Calu3 (cell line): ENCODE results near the gene LHPP. TPM values are rescaled to one million over a fixed set of nuclear protein-coding genes. Genes with fewer than 3 reads are reported as not detected.

ENCODE experiments used
- BruUV-seq: library from RNA; stranded (reverse); fragments of 400-500 nt; replicated peaks from 2 replicates; lab custom pipeline; 2021; lab: Mats Ljungman, UMichigan
- CTCF ChIA-PET: fragments of 300-600 bp; sonication (Branson Sonifier 250); formaldehyde crosslinking; loops from one replicate; lab custom pipeline; 2022; ENCODE audit warnings: antibody characterized with exemption; lab: Charles Lee
- DNase-seq: peaks from one replicate; pipeline ENCODE4 v3.0.0; 2022
- H3K27ac Mint-ChIP-seq: one replicate; pipeline ENCODE4 v1.8.0; 2022; ENCODE audit warnings: mixed read lengths; ENCODE audit not compliant: unreplicated experiment
- H3K27me3 Mint-ChIP-seq: one replicate; pipeline ENCODE4 v1.8.0; 2022; ENCODE audit warnings: mixed read lengths; ENCODE audit not compliant: unreplicated experiment
- H3K36me3 Mint-ChIP-seq: one replicate; pipeline ENCODE4 v1.8.0; 2022; ENCODE audit warnings: mild to moderate bottlenecking, moderate library complexity, mixed read lengths; ENCODE audit not compliant: insufficient read depth, unreplicated experiment
- H3K4me1 Mint-ChIP-seq: one replicate; pipeline ENCODE4 v1.8.0; 2022; ENCODE audit warnings: mild to moderate bottlenecking, low read depth, mixed read lengths; ENCODE audit not compliant: unreplicated experiment
- H3K4me3 Mint-ChIP-seq: one replicate; pipeline ENCODE4 v1.8.0; 2022; ENCODE audit warnings: mild to moderate bottlenecking, low read depth, moderate library complexity, mixed read lengths; ENCODE audit not compliant: unreplicated experiment
- H3K9me3 Mint-ChIP-seq: one replicate; pipeline ENCODE4 v1.8.0; 2022; ENCODE audit warnings: low read depth, mixed read lengths; ENCODE audit not compliant: unreplicated experiment
- intact Hi-C: fragments of 100-400 bp; cut with micrococcal nuclease; formaldehyde crosslinking; loops from one replicate; pipeline ENCODE4 v1.10.0; 2022; ENCODE audit not compliant: unreplicated experiment
- total RNA-seq: library from RNA; stranded (reverse); gene quantifications from 2 replicates; pipeline ENCODE4 v1.2.3, GENCODE V29; 2022
- TF ChIP-seq, protein P1 (sequence below): fragments of 200-600 bp; IDR thresholded peaks from one replicate; pipeline ENCODE4 v1.8.0; 2022; ENCODE audit warnings: antibody characterized with exemption; ENCODE audit not compliant: unreplicated experiment

Gene LHPP
- total RNA-seq, 1 experiment from 2014 or later: 12.0 TPM

DNA sequence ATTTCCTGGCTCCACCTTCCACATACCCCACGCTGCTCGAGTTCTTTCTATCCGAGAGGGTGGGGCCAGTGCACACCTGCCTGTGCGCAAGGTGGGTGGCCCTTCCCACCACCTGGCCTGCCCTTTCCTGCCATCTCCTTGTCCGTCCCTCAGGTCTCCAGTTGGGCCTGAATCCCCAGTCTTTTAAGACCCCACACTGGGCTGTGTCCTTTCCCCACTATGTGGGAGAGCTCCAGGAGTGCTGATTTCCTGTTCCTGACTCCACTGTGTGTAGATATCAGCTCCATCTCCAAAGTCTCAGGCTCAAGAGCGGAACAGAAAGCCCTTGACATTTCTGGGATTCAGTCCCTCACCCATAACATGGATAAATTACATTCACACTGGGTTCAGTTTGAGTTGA, 20.1 kb downstream of the LHPP start:
- no peaks in the 10 kb centered on the region for H3K9me3 Mint-ChIP-seq
- no peak overlapping the region for H3K4me3 Mint-ChIP-seq
- BruUV-seq: no TSS peak
- DNase-seq: no peak
- H3K27me3 Mint-ChIP-seq: no peaks in the 10 kb centered on the region
- H3K36me3 Mint-ChIP-seq: no peaks in the 10 kb centered on the region
- H3K27ac Mint-ChIP-seq: no peak overlapping the region
- no peaks in the 10 kb centered on the region for H3K4me1 Mint-ChIP-seq
- TF ChIP-seq, protein P1, sequence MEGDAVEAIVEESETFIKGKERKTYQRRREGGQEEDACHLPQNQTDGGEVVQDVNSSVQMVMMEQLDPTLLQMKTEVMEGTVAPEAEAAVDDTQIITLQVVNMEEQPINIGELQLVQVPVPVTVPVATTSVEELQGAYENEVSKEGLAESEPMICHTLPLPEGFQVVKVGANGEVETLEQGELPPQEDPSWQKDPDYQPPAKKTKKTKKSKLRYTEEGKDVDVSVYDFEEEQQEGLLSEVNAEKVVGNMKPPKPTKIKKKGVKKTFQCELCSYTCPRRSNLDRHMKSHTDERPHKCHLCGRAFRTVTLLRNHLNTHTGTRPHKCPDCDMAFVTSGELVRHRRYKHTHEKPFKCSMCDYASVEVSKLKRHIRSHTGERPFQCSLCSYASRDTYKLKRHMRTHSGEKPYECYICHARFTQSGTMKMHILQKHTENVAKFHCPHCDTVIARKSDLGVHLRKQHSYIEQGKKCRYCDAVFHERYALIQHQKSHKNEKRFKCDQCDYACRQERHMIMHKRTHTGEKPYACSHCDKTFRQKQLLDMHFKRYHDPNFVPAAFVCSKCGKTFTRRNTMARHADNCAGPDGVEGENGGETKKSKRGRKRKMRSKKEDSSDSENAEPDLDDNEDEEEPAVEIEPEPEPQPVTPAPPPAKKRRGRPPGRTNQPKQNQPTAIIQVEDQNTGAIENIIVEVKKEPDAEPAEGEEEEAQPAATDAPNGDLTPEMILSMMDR: no peak
- intact Hi-C loops: no loop called here
- CTCF ChIA-PET: no interaction called here

DNA sequence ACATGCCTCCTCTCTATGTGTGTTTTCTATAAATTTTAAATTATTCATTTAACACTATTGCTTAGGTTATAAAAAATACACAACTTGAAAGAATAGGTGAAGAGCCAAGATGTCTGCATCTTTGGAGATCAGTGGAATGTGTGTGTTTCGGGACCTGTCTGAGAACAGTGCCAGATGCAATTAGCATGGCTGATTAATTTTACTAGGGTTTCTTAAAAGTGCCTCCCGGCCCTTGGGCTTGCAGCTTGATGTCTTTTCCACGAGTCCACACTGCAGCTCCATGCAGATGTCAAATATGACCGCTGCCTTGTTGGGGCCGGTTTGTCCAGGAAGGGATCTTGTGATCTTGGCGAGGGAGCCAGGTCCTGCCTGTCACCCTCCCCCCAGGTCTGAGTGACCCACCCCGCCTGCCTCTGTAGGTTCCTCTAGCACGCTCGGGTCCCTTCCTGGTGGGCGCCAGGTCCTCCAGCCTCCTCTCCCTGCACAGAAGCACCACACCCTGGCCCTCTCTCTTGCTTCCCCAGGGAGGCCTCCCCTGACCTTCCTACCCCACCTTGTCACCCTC, 20.7 kb downstream of the LHPP start:
- no peaks in the 10 kb centered on the region for H3K4me1 Mint-ChIP-seq
- no peaks in the 10 kb centered on the region for H3K27me3 Mint-ChIP-seq
- TF ChIP-seq, protein P1: no peak
- no peaks in the 10 kb centered on the region for H3K36me3 Mint-ChIP-seq
- no peak overlapping the region for H3K27ac Mint-ChIP-seq
- CTCF ChIA-PET: no interaction called here
- no peak for DNase-seq
- BruUV-seq: no TSS peak
- H3K9me3 Mint-ChIP-seq: no peaks in the 10 kb centered on the region
- intact Hi-C loops: no loop called here
- H3K4me3 Mint-ChIP-seq: no peak overlapping the region

DNA sequence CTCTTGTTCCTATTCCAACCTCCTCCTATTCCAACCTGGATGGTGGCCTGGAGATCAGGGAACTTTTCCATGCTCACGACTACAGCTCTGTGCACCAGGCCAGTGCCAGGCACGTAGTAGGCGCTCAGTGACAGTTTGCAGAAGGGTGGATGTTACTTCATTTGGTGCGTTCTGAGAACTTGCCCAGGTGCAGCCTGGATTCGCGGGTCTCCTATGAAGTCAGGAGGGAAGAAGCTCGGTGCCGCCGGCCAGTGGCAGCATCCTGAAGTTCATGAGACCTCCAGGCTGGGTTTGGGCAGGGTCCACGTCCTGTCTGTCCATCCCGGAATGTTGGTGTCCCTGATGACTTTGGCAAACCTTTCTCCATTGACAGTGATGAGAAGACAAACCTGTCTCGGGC, 21.3 kb downstream of the LHPP start:
- Mint-ChIP-seq H3K27me3 (no peaks in the 10 kb centered on the region), H3K36me3 (no peaks in the 10 kb centered on the region), H3K4me1 (no peaks in the 10 kb centered on the region), H3K27ac (no peak overlapping the region), H3K4me3 (no peak overlapping the region), H3K9me3 (no peaks in the 10 kb centered on the region)
- BruUV-seq: no TSS peak
- no peak for DNase-seq
- CTCF ChIA-PET: no interaction called here
- intact Hi-C loops: no loop called here
- TF ChIP-seq, protein P1: no peak

DNA sequence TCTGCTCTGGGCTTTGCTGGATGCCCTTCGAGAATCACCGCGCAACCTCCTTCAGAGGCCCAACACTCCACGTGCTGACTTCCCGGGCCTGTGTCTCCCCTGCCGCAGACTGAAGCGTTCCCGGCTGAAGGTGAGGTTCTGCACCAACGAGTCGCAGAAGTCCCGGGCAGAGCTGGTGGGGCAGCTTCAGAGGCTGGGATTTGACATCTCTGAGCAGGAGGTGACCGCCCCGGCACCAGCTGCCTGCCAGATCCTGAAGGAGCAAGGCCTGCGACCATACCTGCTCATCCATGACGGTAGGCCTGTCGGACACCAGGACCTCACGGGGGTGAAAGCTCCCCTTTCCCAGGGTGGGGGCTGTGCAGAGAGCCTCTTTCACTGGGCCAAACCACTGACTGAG, 22.4 kb downstream of the LHPP start:
- Mint-ChIP-seq H3K36me3 (no peaks in the 10 kb centered on the region), H3K9me3 (no peaks in the 10 kb centered on the region), H3K27ac (no peak overlapping the region), H3K4me1 (no peaks in the 10 kb centered on the region), H3K27me3 (no peaks in the 10 kb centered on the region), H3K4me3 (no peak overlapping the region)
- CTCF ChIA-PET: no interaction called here
- BruUV-seq: no TSS peak
- intact Hi-C loops: no loop called here
- TF ChIP-seq, protein P1: no peak
- DNase-seq: no peak
